HEK293T (cell line): ENCODE results near the gene RBCK1.
A peak's percentile ranks its signal among the peaks of the same experiment; 100 is the strongest.

Source experiments
- CTCF ChIA-PET: fragments of 350-600 bp; formaldehyde crosslinking; extraction: SDS; loops from one replicate; lab custom pipeline; 2021; ENCODE audit warnings: antibody characterized with exemption, inconsistent platforms; lab: Yijun Ruan, JAX
- POLR2A ChIA-PET: fragments of 350-600 bp; formaldehyde crosslinking; extraction: SDS; loops from one replicate; lab custom pipeline; 2020; ENCODE audit warnings: antibody characterized with exemption, inconsistent platforms; lab: Yijun Ruan, JAX
- DNase-seq: peaks from one replicate; pipeline ENCODE4 v3.0.0; 2012; ENCODE audit warnings: mixed read lengths; ENCODE audit errors: extremely low spot score
- ARNT ChIP-seq: fragments of 450-650 bp; IDR thresholded peaks from 2 replicates; pipeline ENCODE4 v1.6.1; 2017; ENCODE audit warnings: mild to moderate bottlenecking
- BHLHE40 ChIP-seq: fragments of 450-650 bp; IDR thresholded peaks from 2 replicates; pipeline ENCODE4 v1.6.1; 2016; ENCODE audit warnings: mild to moderate bottlenecking, moderate library complexity, borderline replicate concordance
- CTBP1 ChIP-seq: fragments of 450-650 bp; IDR thresholded peaks from 2 replicates; pipeline ENCODE4 v1.6.1; 2016; ENCODE audit warnings: borderline replicate concordance
- ELF4 ChIP-seq: fragments of 450-650 bp; IDR thresholded peaks from 2 replicates; pipeline ENCODE4 v1.6.1; 2017; ENCODE audit warnings: antibody characterized with exemption
- FOXA1 ChIP-seq: fragments of 450-650 bp; IDR thresholded peaks from 2 replicates; pipeline ENCODE4 v1.6.1; 2016; ENCODE audit warnings: mild to moderate bottlenecking
- FOXK2 ChIP-seq: fragments of 450-650 bp; IDR thresholded peaks from 2 replicates; pipeline ENCODE4 v1.6.1; 2016; ENCODE audit warnings: mild to moderate bottlenecking
- FOXM1 ChIP-seq: fragments of 450-650 bp; IDR thresholded peaks from 2 replicates; pipeline ENCODE4 v1.6.1; 2017; ENCODE audit warnings: mild to moderate bottlenecking, borderline replicate concordance
- HDGF ChIP-seq: fragments of 450-650 bp; IDR thresholded peaks from 2 replicates; pipeline ENCODE4 v1.6.1; 2017; ENCODE audit warnings: antibody characterized with exemption, borderline replicate concordance
- L3MBTL2 ChIP-seq: fragments of 450-650 bp; conservative IDR thresholded peaks from 2 replicates; pipeline ENCODE4 v1.6.1; 2016; ENCODE audit warnings: mild to moderate bottlenecking
- LEF1 ChIP-seq: fragments of 450-650 bp; IDR thresholded peaks from 2 replicates; pipeline ENCODE4 v1.6.1; 2017; ENCODE audit warnings: mild to moderate bottlenecking, borderline replicate concordance
- NFRKB ChIP-seq: fragments of 450-650 bp; IDR thresholded peaks from 2 replicates; pipeline ENCODE4 v1.6.1; 2016; ENCODE audit warnings: mild to moderate bottlenecking, moderate library complexity
- PKNOX1 ChIP-seq: fragments of 450-650 bp; IDR thresholded peaks from 2 replicates; pipeline ENCODE4 v1.6.1; 2016
- SP1 ChIP-seq: fragments of 450-650 bp; IDR thresholded peaks from 2 replicates; pipeline ENCODE4 v1.6.1; 2017
- SUZ12 ChIP-seq: fragments of 450-650 bp; IDR thresholded peaks from 2 replicates; pipeline ENCODE4 v1.6.1; 2016; ENCODE audit warnings: mild to moderate bottlenecking
- TARDBP ChIP-seq: fragments of 450-650 bp; IDR thresholded peaks from 2 replicates; pipeline ENCODE4 v1.6.1; 2016
- ZNF384 ChIP-seq: fragments of 450-650 bp; IDR thresholded peaks from 2 replicates; pipeline ENCODE4 v1.6.1; 2016

Gene RBCK1

GRCh38 chr20:461254-462198 is 53.4 kb downstream of the RBCK1 start:
- peak; percentile 50 for DNase-seq
- CTCF ChIA-PET: interaction anchor here (0.7 kb wide), 1 partner anchor 199 kb away, joined by 3 read pairs; no protein-coding TSS in a partner anchor

GRCh38 chr20:462199-462991 is 54.3 kb downstream of the RBCK1 start, which contains the start of gene TBC1D20:
Gene TBC1D20 (minus strand): TSS chr20:462533. CDS start chr20:462405, 128 bp downstream.
- peak; percentile 71 for TF ChIP-seq L3MBTL2
- 0 out of 2 replicates have a peak, but pooled peaks have one; percentile 23 for TF ChIP-seq ELF4
- TF ChIP-seq ZNF384: no peak
- TF ChIP-seq NFRKB: no peak
- DNase-seq: peak; percentile 93
- POLR2A ChIA-PET: interaction anchor here (1.7 kb wide), 1 partner anchor 10 kb away, joined by 5 read pairs; no protein-coding TSS in a partner anchor
- CTCF ChIA-PET: no interaction called here

More at GRCh38 chr20:461254-462198, 53.4 kb downstream of the RBCK1 start:
- TF ChIP-seq PKNOX1 (peak; percentile 89), SUZ12 (no peak)
- POLR2A ChIA-PET: no interaction called here

- CTCF ChIA-PET: interaction anchor here (1.4 kb wide), 1 partner anchor 113 kb away, joined by 3 read pairs; no protein-coding TSS in a partner anchor
- no peak for DNase-seq
- no peak for TF ChIP-seq CTBP1
- no peak for TF ChIP-seq ARNT
- TF ChIP-seq FOXM1: no peak
- TF ChIP-seq HDGF: no peak
- TF ChIP-seq ELF4: no peak
- POLR2A ChIA-PET: no interaction called here
These were observed 59.7 kb downstream of the RBCK1 start for GRCh38 chr20:467755-468154.

- TF ChIP-seq HDGF: no peak
- TF ChIP-seq LEF1: no peak
- no peak for TF ChIP-seq CTBP1
- POLR2A ChIA-PET: no interaction called here
- CTCF ChIA-PET: no interaction called here
- no peak for DNase-seq
These were observed 61.8 kb downstream of the RBCK1 start for GRCh38 chr20:469746-470490.

- CTCF ChIA-PET: interaction anchor here (0.7 kb wide), 1 partner anchor 119 kb away, joined by 3 read pairs; no protein-coding TSS in a partner anchor
- POLR2A ChIA-PET: interaction anchor here (1.6 kb wide), 1 partner anchor 9 kb away, joined by 5 read pairs; no protein-coding TSS in a partner anchor
These were observed 64.2 kb downstream of the RBCK1 start for GRCh38 chr20:472137-472846.

GRCh38 chr20:472889-473292 is 64.8 kb downstream of the RBCK1 start:
- POLR2A ChIA-PET: interaction anchor here (1.6 kb wide), 1 partner anchor 10 kb away, joined by 5 read pairs; no protein-coding TSS in a partner anchor
- DNase-seq: no peak
- CTCF ChIA-PET: no interaction called here
- TF ChIP-seq FOXK2 (no peak), SUZ12 (no peak), NFRKB (no peak), FOXM1 (no peak), CTBP1 (no peak), BHLHE40 (no peak), PKNOX1 (no peak), ELF4 (no peak), SP1 (no peak), ARNT (no peak), TARDBP (no peak), LEF1 (no peak), L3MBTL2 (no peak), FOXA1 (no peak), ZNF384 (no peak), HDGF (no peak)

More at GRCh38 chr20:472137-472846, 64.2 kb downstream of the RBCK1 start:
- TF ChIP-seq ARNT: no peak
- no peak for TF ChIP-seq HDGF
- no peak for TF ChIP-seq SUZ12
- no peak for TF ChIP-seq LEF1
- no peak for TF ChIP-seq FOXK2
- no peak for TF ChIP-seq L3MBTL2
- no peak for TF ChIP-seq NFRKB
- no peak for DNase-seq
